HL-60 (cell line): Measurements from ENCODE around the gene PARD6B.

Source experiments
- DNase-seq, 2 experiments: peaks; one replicate each; pipeline ENCODE4 v3.0.0-alpha.2; 2010 to 2020; ENCODE audit warnings: low read depth in 1 of 2, low spot score in 1 of 2
- H3K27ac ChIP-seq: fragments of 250-450 bp; sonication (Bioruptor Pico); replicated peaks from 2 replicates; pipeline ENCODE4 v1.5.1; 2020; ENCODE audit warnings: mild to moderate bottlenecking, moderate library complexity
- H3K27me3 ChIP-seq: fragments of 250-450 bp; sonication (Bioruptor Pico); 2 replicates; pipeline ENCODE4 v1.5.1; 2021; ENCODE audit warnings: mild to moderate bottlenecking, moderate library complexity; ENCODE audit not compliant: insufficient read depth, poor library complexity, severe bottlenecking
- H3K4me3 ChIP-seq: replicated peaks from 2 replicates; pipeline ENCODE4 v1.5.1; 2011; ENCODE audit warnings: mild to moderate bottlenecking, control low read depth, low read length; ENCODE audit not compliant: insufficient read depth
- GABPA ChIP-seq: IDR thresholded peaks from 2 replicates; pipeline ENCODE4 v1.6.1; 2012; ENCODE audit warnings: low read depth
- POLR2AphosphoS5 ChIP-seq: IDR thresholded peaks from 2 replicates; pipeline ENCODE4 v1.6.1; 2012; ENCODE audit warnings: low read depth
- REST ChIP-seq: IDR thresholded peaks from 2 replicates; pipeline ENCODE4 v1.6.1; 2012; ENCODE audit warnings: low read depth; ENCODE audit not compliant: insufficient replicate concordance
- SPI1 ChIP-seq: IDR thresholded peaks from 2 replicates; pipeline ENCODE4 v1.6.1; 2012; ENCODE audit warnings: low read depth, mild to moderate bottlenecking, borderline replicate concordance
- TF ChIP-seq, protein P1 (sequence below): IDR thresholded peaks from one replicate; pipeline ENCODE4 v1.5.1; 2011; ENCODE audit warnings: low read length, control low read depth, inconsistent platforms; ENCODE audit not compliant: insufficient read depth

The PARD6B gene

GRCh38 chr20:50750145-50750671, 18.8 kb downstream of the PARD6B start:
- H3K4me3 ChIP-seq: no peak overlapping the region
- H3K27me3 ChIP-seq: no peaks in the 10 kb centered on the region
- H3K27ac ChIP-seq: no peak overlapping the region
- DNase-seq: no peak
- TF ChIP-seq SPI1 (no peak), GABPA (no peak), REST (no peak), POLR2AphosphoS5 (no peak)
- TF ChIP-seq, protein P1, sequence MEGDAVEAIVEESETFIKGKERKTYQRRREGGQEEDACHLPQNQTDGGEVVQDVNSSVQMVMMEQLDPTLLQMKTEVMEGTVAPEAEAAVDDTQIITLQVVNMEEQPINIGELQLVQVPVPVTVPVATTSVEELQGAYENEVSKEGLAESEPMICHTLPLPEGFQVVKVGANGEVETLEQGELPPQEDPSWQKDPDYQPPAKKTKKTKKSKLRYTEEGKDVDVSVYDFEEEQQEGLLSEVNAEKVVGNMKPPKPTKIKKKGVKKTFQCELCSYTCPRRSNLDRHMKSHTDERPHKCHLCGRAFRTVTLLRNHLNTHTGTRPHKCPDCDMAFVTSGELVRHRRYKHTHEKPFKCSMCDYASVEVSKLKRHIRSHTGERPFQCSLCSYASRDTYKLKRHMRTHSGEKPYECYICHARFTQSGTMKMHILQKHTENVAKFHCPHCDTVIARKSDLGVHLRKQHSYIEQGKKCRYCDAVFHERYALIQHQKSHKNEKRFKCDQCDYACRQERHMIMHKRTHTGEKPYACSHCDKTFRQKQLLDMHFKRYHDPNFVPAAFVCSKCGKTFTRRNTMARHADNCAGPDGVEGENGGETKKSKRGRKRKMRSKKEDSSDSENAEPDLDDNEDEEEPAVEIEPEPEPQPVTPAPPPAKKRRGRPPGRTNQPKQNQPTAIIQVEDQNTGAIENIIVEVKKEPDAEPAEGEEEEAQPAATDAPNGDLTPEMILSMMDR: no peak

- DNase-seq: no peak
- Histone ChIP-seq H3K4me3 (no peak overlapping the region), H3K27ac (no peak overlapping the region), H3K27me3 (no peaks in the 10 kb centered on the region)
- no peak for TF ChIP-seq REST
- TF ChIP-seq SPI1: no peak
- TF ChIP-seq, protein P1: no peak
These were observed 21.8 kb downstream of the PARD6B start for GRCh38 chr20:50753152-50753551.

- H3K27me3 ChIP-seq: no peaks in the 10 kb centered on the region
- TF ChIP-seq REST: no peak
- no peak for TF ChIP-seq POLR2AphosphoS5
- TF ChIP-seq SPI1: no peak
- no peak for TF ChIP-seq GABPA
- TF ChIP-seq, protein P1: no peak
- H3K27ac ChIP-seq: no peak overlapping the region
- no peak for DNase-seq
- H3K4me3 ChIP-seq: no peak overlapping the region
These were observed 23.0 kb downstream of the PARD6B start for GRCh38 chr20:50754420-50754819.
